Body of pancreas (tissue), 4 donors: ENCODE data around the gene MGARP. TPM values are rescaled to one million over a fixed set of nuclear protein-coding genes. Genes with fewer than 3 reads are reported as not detected.
A peak's percentile ranks its signal among the peaks of the same experiment; 100 is the strongest.

Experiments used
- ATAC-seq: fragments of 150-250 bp; one replicate; pipeline ENCODE4 v1.9.1; 2016
- DNase-seq, 4 donors: peaks; one replicate each; pipeline ENCODE4 v3.0.0-alpha.2; 2019
- H3K27ac ChIP-seq, 4 donors: fragments of 200-600 bp; sonication (generic); 1 replicate in 3 of 4; 2 replicates in 1 of 4; pipeline versions ENCODE4 v1.5.1 to v1.6.1; 2016 to 2019; ENCODE audit warnings: mild to moderate bottlenecking in 1 of 4, mixed read lengths in 1 of 4, moderate library complexity in 1 of 4
- H3K27me3 ChIP-seq, 2 donors: fragments of 200-600 bp; sonication (generic); one replicate each; pipeline ENCODE4 v1.6.0; 2016; ENCODE audit warnings: mild to moderate bottlenecking in 1 of 2
- H3K36me3 ChIP-seq, 2 donors: fragments of 200-600 bp; sonication (generic); replicated peaks in 1 of 2; 2 replicates each; pipeline ENCODE4 v1.5.1; 2016; ENCODE audit warnings: low read depth in 2 of 2; ENCODE audit not compliant: insufficient read depth in 1 of 2
- H3K4me1 ChIP-seq: fragments of 200-600 bp; sonication (generic); one replicate; pipeline ENCODE4 v1.6.0; 2016
- H3K4me3 ChIP-seq, 2 donors: fragments of 200-600 bp; sonication (generic); 1 replicate in 1 of 2; 2 replicates in 1 of 2; pipeline ENCODE4 v1.5.1; 2016 to 2019
- H3K9me3 ChIP-seq, 3 donors: fragments of 200-600 bp; sonication (generic); 1 replicate in 2 of 3; 2 replicates in 1 of 3; pipeline ENCODE4 v1.5.1; 2016
- POLR2A ChIP-seq, 3 donors: fragments of 450-650 bp; IDR thresholded peaks; one replicate each; pipeline ENCODE4 v1.6.1; 2016; ENCODE audit warnings: antibody characterized with exemption in 3 of 3, mild to moderate bottlenecking in 2 of 3
- WGBS, 2 donors: methylation state at CpG; one replicate each; pipeline ENCODE4 v1.1.5; 2017; 5-methylcytosine and 5-hydroxymethylcytosine counted together
- intact Hi-C: fragments of 100-400 bp; cut with DNase I; formaldehyde crosslinking; loops from one replicate; pipeline ENCODE4 v1.15.1; 2023
- total RNA-seq, 2 donors: library from RNA; depleted of rRNA; stranded (reverse); fragments of >200 nt; gene quantifications; one replicate each; pipeline ENCODE4 v1.1.0, GENCODE V29; 2016
- TF ChIP-seq, protein P1 (sequence below), 7 experiments: fragments of 450-650 bp in 4 of 7; fragments of 200-600 bp in 3 of 7; sonication (generic) in 3 of 7; IDR thresholded peaks; one replicate each; pipeline ENCODE4 v1.5.1; 2016 to 2019; ENCODE audit warnings: antibody characterized with exemption in 7 of 7

MGARP gene
- total RNA-seq, 2 donors from 2014 or later = 0.78 TPM; not detected in 1

DNA sequence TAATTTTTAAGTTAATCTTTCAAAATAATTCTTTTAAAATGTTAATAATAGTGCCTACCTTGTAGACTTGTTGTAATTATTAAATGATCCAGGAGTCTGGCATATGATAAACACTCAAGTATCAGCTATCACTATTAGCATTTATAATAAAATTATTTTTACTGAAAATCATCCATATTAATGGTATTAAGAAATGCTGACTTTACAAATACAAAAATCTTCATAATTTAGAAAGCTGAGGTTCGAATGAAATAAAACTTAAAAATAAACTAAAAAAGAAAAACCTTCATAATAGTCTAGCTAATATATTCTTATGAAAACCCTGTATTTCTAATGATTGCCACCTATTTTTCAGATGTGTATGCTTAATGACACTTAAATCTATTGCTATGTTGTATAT is 5.2 kb downstream of the MGARP start:
- ATAC-seq (no peak), DNase-seq (no peak)
- intact Hi-C loops = no loop called here
- peaks cover 0 to 10% of the 10 kb centered on the region in 2 donors for H3K27me3 ChIP-seq
- H3K27ac ChIP-seq = no peak overlapping the region
- H3K4me1 ChIP-seq = peaks cover 8% of the 10 kb centered on the region
- no peaks in the 10 kb centered on the region for H3K36me3 ChIP-seq
- H3K9me3 ChIP-seq = no peaks in the 10 kb centered on the region
- no peak overlapping the region for H3K4me3 ChIP-seq
- TF ChIP-seq, protein P1, sequence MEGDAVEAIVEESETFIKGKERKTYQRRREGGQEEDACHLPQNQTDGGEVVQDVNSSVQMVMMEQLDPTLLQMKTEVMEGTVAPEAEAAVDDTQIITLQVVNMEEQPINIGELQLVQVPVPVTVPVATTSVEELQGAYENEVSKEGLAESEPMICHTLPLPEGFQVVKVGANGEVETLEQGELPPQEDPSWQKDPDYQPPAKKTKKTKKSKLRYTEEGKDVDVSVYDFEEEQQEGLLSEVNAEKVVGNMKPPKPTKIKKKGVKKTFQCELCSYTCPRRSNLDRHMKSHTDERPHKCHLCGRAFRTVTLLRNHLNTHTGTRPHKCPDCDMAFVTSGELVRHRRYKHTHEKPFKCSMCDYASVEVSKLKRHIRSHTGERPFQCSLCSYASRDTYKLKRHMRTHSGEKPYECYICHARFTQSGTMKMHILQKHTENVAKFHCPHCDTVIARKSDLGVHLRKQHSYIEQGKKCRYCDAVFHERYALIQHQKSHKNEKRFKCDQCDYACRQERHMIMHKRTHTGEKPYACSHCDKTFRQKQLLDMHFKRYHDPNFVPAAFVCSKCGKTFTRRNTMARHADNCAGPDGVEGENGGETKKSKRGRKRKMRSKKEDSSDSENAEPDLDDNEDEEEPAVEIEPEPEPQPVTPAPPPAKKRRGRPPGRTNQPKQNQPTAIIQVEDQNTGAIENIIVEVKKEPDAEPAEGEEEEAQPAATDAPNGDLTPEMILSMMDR (IDR thresholded peaks at IDR 0.05) = no peak
- no peak for TF ChIP-seq POLR2A (IDR thresholded peaks at IDR 0.05)
- 92 to 97% methylated on average over 1 of the region's 1 CpG for WGBS, 2 donors

GRCh38 chr4:139273835-139274234 is 6.2 kb downstream of the MGARP start:
- Histone ChIP-seq H3K4me1 (no peaks in the 10 kb centered on the region), H3K9me3 (no peaks in the 10 kb centered on the region), H3K27ac (no peak overlapping the region), H3K4me3 (no peak overlapping the region), H3K27me3 (peaks cover 0 to under 1% of the 10 kb centered on the region in 2 donors), H3K36me3 (no peaks in the 10 kb centered on the region)
- DNase-seq (no peak), ATAC-seq (no peak)
- intact Hi-C loops = no loop called here
- TF ChIP-seq POLR2A (IDR thresholded peaks at IDR 0.05) = no peak
- TF ChIP-seq, protein P1 (IDR thresholded peaks at IDR 0.05) = no peak
- 74 to 78% methylated on average over 1 of the region's 1 CpG for WGBS, 2 donors

GRCh38 chr4:139267301-139267700 is 12.7 kb downstream of the MGARP start:
- intact Hi-C loops = no loop called here
- Histone ChIP-seq H3K27me3 (no peaks in the 10 kb centered on the region), H3K4me1 (peaks cover 18% of the 10 kb centered on the region), H3K9me3 (no peaks in the 10 kb centered on the region), H3K27ac (no peak overlapping the region), H3K36me3 (no peaks in the 10 kb centered on the region), H3K4me3 (no peak overlapping the region)
- DNase-seq (no peak), ATAC-seq (no peak)
- 97 to 98% methylated on average over 1 of the region's 1 CpG for WGBS, 2 donors
- TF ChIP-seq POLR2A (IDR thresholded peaks at IDR 0.05) = no peak
- TF ChIP-seq, protein P1 (IDR thresholded peaks at IDR 0.05) = no peak

- no peaks in the 10 kb centered on the region for H3K36me3 ChIP-seq
- no peaks in the 10 kb centered on the region for H3K27me3 ChIP-seq
- WGBS, 2 donors = 10 to 12% methylated on average over 14 of the region's 14 CpGs
- no peaks in the 10 kb centered on the region for H3K9me3 ChIP-seq
- peak overlapping the region in 2 of 4 donors; percentile 15 to 60 for H3K27ac ChIP-seq
- peaks cover 18% of the 10 kb centered on the region for H3K4me1 ChIP-seq
- TF ChIP-seq, protein P1 (IDR thresholded peaks at IDR 0.05) = no peak
- no peak for TF ChIP-seq POLR2A (IDR thresholded peaks at IDR 0.05)
- no peak overlapping the region for H3K4me3 ChIP-seq
- peak; percentile 34 to 67 (median 60) for DNase-seq
- peak; percentile 68 for ATAC-seq
- intact Hi-C loops = no loop called here
Measured at GRCh38 chr4:139266583-139267257, 13.3 kb downstream of the MGARP start.

- no peak for ATAC-seq
- peak overlapping the region in 2 of 4 donors; percentile 15 to 60 for H3K27ac ChIP-seq
Measured at GRCh38 chr4:139266208-139266582, 13.8 kb downstream of the MGARP start.

More at GRCh38 chr4:139266208-139266582, 13.8 kb downstream of the MGARP start:
- no peaks in the 10 kb centered on the region for H3K36me3 ChIP-seq
- H3K9me3 ChIP-seq = no peaks in the 10 kb centered on the region
- no peak overlapping the region for H3K4me3 ChIP-seq
- H3K27me3 ChIP-seq = no peaks in the 10 kb centered on the region
- TF ChIP-seq POLR2A (IDR thresholded peaks at IDR 0.05) = no peak
- TF ChIP-seq, protein P1 (IDR thresholded peaks at IDR 0.05) = no peak
- peaks cover 18% of the 10 kb centered on the region for H3K4me1 ChIP-seq
- DNase-seq = no peak
- WGBS, 2 donors = 0% methylated on average over 1 of the region's 1 CpG
- intact Hi-C loops = no loop called here
